PFSK-1 (cell line): ENCODE data around the gene ATG7.

ENCODE experiments used
- FOXP2 ChIP-seq: optimal IDR thresholded peaks from 2 replicates; pipeline ENCODE3; 2011; ENCODE audit warnings: borderline replicate concordance, control low read depth, inconsistent platforms; ENCODE audit not compliant: insufficient read depth; ENCODE audit errors: extremely low read length, extremely low read depth
- POLR2AphosphoS5 ChIP-seq: IDR thresholded peaks from 2 replicates; pipeline ENCODE4 v1.6.1; 2012; ENCODE audit warnings: low read depth, mild to moderate bottlenecking, control low read depth, low read length, moderate library complexity
- TF ChIP-seq, protein P1 (sequence below), 2 experiments: IDR thresholded peaks; 2 replicates each; pipeline versions ENCODE4 v1.6.1 to v1.8.0; 2011 to 2012; ENCODE audit warnings: low read depth in 2 of 2, low read length in 2 of 2, control low read depth in 1 of 2, inconsistent platforms in 1 of 2, mild to moderate bottlenecking in 1 of 2, moderate library complexity in 1 of 2; ENCODE audit not compliant: insufficient read depth in 1 of 2

DNA sequence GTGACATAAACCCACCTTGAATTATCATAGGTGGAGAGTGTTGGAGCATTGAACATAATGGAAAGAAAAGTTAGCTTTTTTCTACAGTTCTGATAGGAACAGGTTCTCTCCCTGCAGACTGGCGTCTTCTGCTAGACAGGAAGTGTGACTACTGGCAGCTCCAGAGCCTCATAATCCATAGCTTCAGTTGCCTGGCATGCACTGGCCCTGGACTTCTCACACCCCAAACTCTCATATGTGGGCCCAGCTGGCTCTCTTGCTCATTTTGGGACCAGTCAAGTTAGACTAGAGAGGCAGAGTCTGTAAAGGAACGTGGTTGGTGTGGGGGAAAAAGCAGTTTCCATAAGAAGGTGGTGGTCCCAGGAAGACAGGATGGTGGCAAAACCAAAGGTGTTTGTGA, 191.4 kb downstream of the ATG7 start:
- TF ChIP-seq POLR2AphosphoS5 (no peak), FOXP2 (no peak)
- TF ChIP-seq, protein P1, sequence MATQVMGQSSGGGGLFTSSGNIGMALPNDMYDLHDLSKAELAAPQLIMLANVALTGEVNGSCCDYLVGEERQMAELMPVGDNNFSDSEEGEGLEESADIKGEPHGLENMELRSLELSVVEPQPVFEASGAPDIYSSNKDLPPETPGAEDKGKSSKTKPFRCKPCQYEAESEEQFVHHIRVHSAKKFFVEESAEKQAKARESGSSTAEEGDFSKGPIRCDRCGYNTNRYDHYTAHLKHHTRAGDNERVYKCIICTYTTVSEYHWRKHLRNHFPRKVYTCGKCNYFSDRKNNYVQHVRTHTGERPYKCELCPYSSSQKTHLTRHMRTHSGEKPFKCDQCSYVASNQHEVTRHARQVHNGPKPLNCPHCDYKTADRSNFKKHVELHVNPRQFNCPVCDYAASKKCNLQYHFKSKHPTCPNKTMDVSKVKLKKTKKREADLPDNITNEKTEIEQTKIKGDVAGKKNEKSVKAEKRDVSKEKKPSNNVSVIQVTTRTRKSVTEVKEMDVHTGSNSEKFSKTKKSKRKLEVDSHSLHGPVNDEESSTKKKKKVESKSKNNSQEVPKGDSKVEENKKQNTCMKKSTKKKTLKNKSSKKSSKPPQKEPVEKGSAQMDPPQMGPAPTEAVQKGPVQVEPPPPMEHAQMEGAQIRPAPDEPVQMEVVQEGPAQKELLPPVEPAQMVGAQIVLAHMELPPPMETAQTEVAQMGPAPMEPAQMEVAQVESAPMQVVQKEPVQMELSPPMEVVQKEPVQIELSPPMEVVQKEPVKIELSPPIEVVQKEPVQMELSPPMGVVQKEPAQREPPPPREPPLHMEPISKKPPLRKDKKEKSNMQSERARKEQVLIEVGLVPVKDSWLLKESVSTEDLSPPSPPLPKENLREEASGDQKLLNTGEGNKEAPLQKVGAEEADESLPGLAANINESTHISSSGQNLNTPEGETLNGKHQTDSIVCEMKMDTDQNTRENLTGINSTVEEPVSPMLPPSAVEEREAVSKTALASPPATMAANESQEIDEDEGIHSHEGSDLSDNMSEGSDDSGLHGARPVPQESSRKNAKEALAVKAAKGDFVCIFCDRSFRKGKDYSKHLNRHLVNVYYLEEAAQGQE (IDR thresholded peaks at IDR 0.05; ENCODE audit: insufficient read depth in 1 of 2, low read depth in 2 of 2, low read length in 2 of 2): no peak
